Aorta (tissue), 5 donors: ENCODE measurements around the gene RXRA. TPM values are rescaled to one million over a fixed set of nuclear protein-coding genes. Genes with fewer than 3 reads are reported as not detected.

Source experiments
- ATAC-seq: fragments of 200-7000 bp; cut with Tn5 transposase; one replicate; pipeline ENCODE4 v1.9.1; 2022; ENCODE audit warnings: moderate library complexity; ENCODE audit not compliant: low FRiP score
- DNase-seq, 2 donors: peaks; one replicate each; pipeline ENCODE4 v3.0.0-alpha.2; 2020
- H3K27ac ChIP-seq, 2 donors: one replicate each; pipeline ENCODE4 v1.5.1; 2013; ENCODE audit warnings: low read length in 2 of 2, mild to moderate bottlenecking in 2 of 2, moderate library complexity in 2 of 2, control low read depth in 1 of 2, inconsistent platforms in 1 of 2, low read depth in 1 of 2
- H3K27me3 ChIP-seq, 2 donors: one replicate each; pipeline ENCODE4 v1.6.1; 2013; ENCODE audit warnings: control low read depth in 1 of 2, low read length in 1 of 2, mild to moderate bottlenecking in 1 of 2, moderate library complexity in 1 of 2; ENCODE audit not compliant: insufficient read depth in 2 of 2, control insufficient read depth in 1 of 2
- H3K36me3 ChIP-seq, 2 donors: one replicate each; pipeline ENCODE4 v1.6.1; 2013; ENCODE audit warnings: control low read depth in 1 of 2, low read length in 1 of 2, mild to moderate bottlenecking in 1 of 2; ENCODE audit not compliant: insufficient read depth in 2 of 2, control insufficient read depth in 1 of 2
- H3K4me1 ChIP-seq, 2 donors: one replicate each; pipeline ENCODE4 v1.6.1; 2013; ENCODE audit warnings: low read length in 2 of 2, control low read depth in 1 of 2, mild to moderate bottlenecking in 1 of 2, moderate library complexity in 1 of 2; ENCODE audit not compliant: insufficient read depth in 2 of 2, control insufficient read depth in 1 of 2
- H3K4me3 ChIP-seq, 2 donors: one replicate each; pipeline ENCODE4 v1.5.1; 2013; ENCODE audit warnings: low read length in 2 of 2, control low read depth in 1 of 2, mild to moderate bottlenecking in 1 of 2
- H3K9me3 ChIP-seq: one replicate; pipeline ENCODE4 v1.6.1; 2013; ENCODE audit warnings: mild to moderate bottlenecking, low read length; ENCODE audit not compliant: control insufficient read depth
- WGBS, 2 donors: extraction: QIAGEN DNeasy Blood & Tissue Kit; methylation state at CpG; one replicate each; pipeline ENCODE4 v1.1.7; 2013; 5-methylcytosine and 5-hydroxymethylcytosine counted together
- intact Hi-C, 2 donors: fragments of 100-400 bp; cut with DNase I; formaldehyde crosslinking; loops; one replicate each; pipeline versions ENCODE4 v1.14.2 to v1.15.0; 2022
- polyA plus RNA-seq, 2 donors: library from polyadenylated mRNA; stranded (reverse); fragments of 200-250 nt; gene quantifications; one replicate each; pipeline ENCODE4 v1.2.3, GENCODE V29; 2013
- total RNA-seq, 2 donors: library from RNA; stranded (reverse); fragmentation: NEBNext Ultra II Directional; extraction: Animal tissue kit (Norgen Biotek cat#: 25700); gene quantifications; one replicate each; pipeline ENCODE4 v1.2.1, GENCODE V29; 2021
- donor health status: healthy with polysubstance abuse.
- donor health status: Bipolar disorder and iron deficiency.
- donor health status: DM: no; HTN: no; CAD: no.
- donor health status: DM: no; HTN: no; CAD: no.
- donor health status: DM: yes; HTN: yes; CAD: no.

RXRA gene
- total and polyA plus RNA-seq, 4 donors = 17.7 to 67.8 (median 32.7) TPM

GRCh38 chr9:134395737-134396257 lies 69.5 kb downstream of the RXRA start:
- H3K36me3 ChIP-seq = no peaks in the 10 kb centered on the region
- H3K4me1 ChIP-seq = no peaks in the 10 kb centered on the region
- 87 to 90% methylated on average over 12 of the region's 12 CpGs for WGBS, 2 donors
- no peak overlapping the region for H3K27ac ChIP-seq
- intact Hi-C loops = no loop called here
- DNase-seq (no peak), ATAC-seq (no peak)
- H3K27me3 ChIP-seq = no peaks in the 10 kb centered on the region
- H3K4me3 ChIP-seq = no peak overlapping the region
- no peaks in the 10 kb centered on the region for H3K9me3 ChIP-seq

GRCh38 chr9:134396258-134396742 lies 70.0 kb downstream of the RXRA start:
- ATAC-seq (no peak), DNase-seq (no peak)
- H3K9me3 ChIP-seq = no peaks in the 10 kb centered on the region
- no peaks in the 10 kb centered on the region for H3K36me3 ChIP-seq
- 58 to 60% methylated on average over 18 of the region's 18 CpGs for WGBS, 2 donors
- H3K27me3 ChIP-seq = no peaks in the 10 kb centered on the region
- intact Hi-C loops = no loop called here
- H3K4me3 ChIP-seq = no peak overlapping the region
- H3K27ac ChIP-seq = no peak overlapping the region
- H3K4me1 ChIP-seq = no peaks in the 10 kb centered on the region

- Histone ChIP-seq H3K27ac (no peak overlapping the region), H3K4me3 (no peak overlapping the region), H3K9me3 (no peaks in the 10 kb centered on the region), H3K4me1 (no peaks in the 10 kb centered on the region), H3K27me3 (no peaks in the 10 kb centered on the region), H3K36me3 (no peaks in the 10 kb centered on the region)
- no peak for ATAC-seq
- DNase-seq = peak in 1 of 2 donors; percentile 72
- intact Hi-C loops = no loop called here
- 17 to 24% methylated on average over 8 of the region's 8 CpGs for WGBS, 2 donors
Measured at GRCh38 chr9:134396825-134397224, 70.6 kb downstream of the RXRA start.

GRCh38 chr9:134398756-134399155 lies 72.5 kb downstream of the RXRA start:
- intact Hi-C loops = no loop called here
- H3K4me3 ChIP-seq = no peak overlapping the region
- H3K36me3 ChIP-seq = no peaks in the 10 kb centered on the region
- H3K4me1 ChIP-seq = peaks cover 0 to 2% of the 10 kb centered on the region in 2 donors
- DNase-seq = no peak
- ATAC-seq = no peak
- WGBS, 2 donors = 98 to 99% methylated on average over 5 of the region's 5 CpGs
- no peaks in the 10 kb centered on the region for H3K9me3 ChIP-seq
- no peaks in the 10 kb centered on the region for H3K27me3 ChIP-seq
- H3K27ac ChIP-seq = no peak overlapping the region

GRCh38 chr9:134399435-134400056 lies 73.3 kb downstream of the RXRA start:
- no peak overlapping the region for H3K4me3 ChIP-seq
- ATAC-seq (no peak), DNase-seq (no peak)
- no peaks in the 10 kb centered on the region for H3K36me3 ChIP-seq
- H3K27ac ChIP-seq = no peak overlapping the region
- 98 to 100% methylated on average over 2 of the region's 2 CpGs for WGBS, 2 donors
- intact Hi-C loops = no loop called here
- peaks cover 2 to 3% of the 10 kb centered on the region in 2 donors for H3K4me1 ChIP-seq
- no peaks in the 10 kb centered on the region for H3K9me3 ChIP-seq
- no peaks in the 10 kb centered on the region for H3K27me3 ChIP-seq

- Histone ChIP-seq H3K9me3 (no peaks in the 10 kb centered on the region), H3K27ac (no peak overlapping the region), H3K27me3 (no peaks in the 10 kb centered on the region), H3K36me3 (no peaks in the 10 kb centered on the region), H3K4me1 (peaks cover 2 to 3% of the 10 kb centered on the region in 2 donors), H3K4me3 (no peak overlapping the region)
- ATAC-seq = no peak
- no peak for DNase-seq
- intact Hi-C loops = no loop called here
- 95 to 96% methylated on average over 10 of the region's 10 CpGs for WGBS, 2 donors
Measured at GRCh38 chr9:134400283-134400682, 74.0 kb downstream of the RXRA start.

GRCh38 chr9:134401391-134401790 lies 75.1 kb downstream of the RXRA start:
- H3K27me3 ChIP-seq = no peaks in the 10 kb centered on the region
- ATAC-seq (no peak), DNase-seq (no peak)
- H3K4me3 ChIP-seq = no peak overlapping the region
- H3K4me1 ChIP-seq = peaks cover 2 to 3% of the 10 kb centered on the region in 2 donors
- intact Hi-C loops = no loop called here
- WGBS, 2 donors = 93 to 96% methylated on average over 18 to 19 of the region's 19 CpGs
- no peaks in the 10 kb centered on the region for H3K9me3 ChIP-seq
- no peak overlapping the region for H3K27ac ChIP-seq
- H3K36me3 ChIP-seq = no peaks in the 10 kb centered on the region

- no peak overlapping the region for H3K4me3 ChIP-seq
- no peaks in the 10 kb centered on the region for H3K36me3 ChIP-seq
- DNase-seq (no peak), ATAC-seq (no peak)
- intact Hi-C loops = no loop called here
- H3K27ac ChIP-seq = no peak overlapping the region
- no peaks in the 10 kb centered on the region for H3K9me3 ChIP-seq
- H3K27me3 ChIP-seq = no peaks in the 10 kb centered on the region
- H3K4me1 ChIP-seq = peaks cover 2 to 3% of the 10 kb centered on the region in 2 donors
- WGBS, 2 donors = 94 to 95% methylated on average over 12 of the region's 12 CpGs
Measured at GRCh38 chr9:134402182-134402581, 75.9 kb downstream of the RXRA start.

GRCh38 chr9:134403292-134403681 lies 77.0 kb downstream of the RXRA start:
- no peaks in the 10 kb centered on the region for H3K27me3 ChIP-seq
- no peaks in the 10 kb centered on the region for H3K36me3 ChIP-seq
- peak overlapping the region in 1 of 2 donors; percentile 48 for H3K27ac ChIP-seq
- peaks cover 2 to 3% of the 10 kb centered on the region in 2 donors for H3K4me1 ChIP-seq
- WGBS, 2 donors = 6 to 14% methylated on average over 11 of the region's 11 CpGs
- H3K9me3 ChIP-seq = no peaks in the 10 kb centered on the region
- ATAC-seq (no peak), DNase-seq (no peak)
- H3K4me3 ChIP-seq = no peak overlapping the region
- intact Hi-C loops = no loop called here
